NB4 (cell line): ENCODE measurements around the gene PSD.

Source experiments
- DNase-seq: peaks from one replicate; pipeline ENCODE4 v3.0.0; 2010; ENCODE audit warnings: low read depth
- H3K4me3 ChIP-seq: one replicate; pipeline ENCODE4 v1.5.1; 2011; ENCODE audit warnings: mild to moderate bottlenecking, low read depth, low read length, moderate library complexity
- CTCF ChIP-seq: IDR thresholded peaks from one replicate; pipeline ENCODE4 v1.5.1; 2012; ENCODE audit warnings: low read depth, low read length
- MAX ChIP-seq: IDR thresholded peaks from 2 replicates; pipeline ENCODE4 v1.6.1; 2011; ENCODE audit warnings: low read depth, low read length
- MYC ChIP-seq: IDR thresholded peaks from 2 replicates; pipeline ENCODE4 v1.6.1; 2011; ENCODE audit warnings: low read depth, low read length
- POLR2A ChIP-seq: IDR thresholded peaks from 2 replicates; pipeline ENCODE4 v1.6.1; 2011; ENCODE audit warnings: mild to moderate bottlenecking; ENCODE audit not compliant: insufficient read length; ENCODE audit errors: extremely low read depth

The PSD gene

GRCh38 chr10:102367441-102367840, 51.1 kb downstream of the PSD start:
- no peak for TF ChIP-seq POLR2A
- TF ChIP-seq CTCF, result no peak
- no peak for TF ChIP-seq MYC
- no peak for TF ChIP-seq MAX
- H3K4me3 ChIP-seq, result no peak overlapping the region
- DNase-seq, result no peak

GRCh38 chr10:102358712-102359382, 59.7 kb downstream of the PSD start:
- TF ChIP-seq MYC (no peak), CTCF (no peak), POLR2A (no peak), MAX (no peak)
- H3K4me3 ChIP-seq, result no peak overlapping the region
- DNase-seq, result no peak

GRCh38 chr10:102354451-102354850, 64.1 kb downstream of the PSD start:
- no peak for DNase-seq
- H3K4me3 ChIP-seq, result no peak overlapping the region
- TF ChIP-seq MAX (no peak), MYC (no peak), CTCF (no peak), POLR2A (no peak)
